OCI-LY7 (cell line): Measurements from ENCODE around the gene RPS15A.

Experiments used
- CTCF ChIP-seq: fragments of 200-600 bp; sonication (generic); conservative IDR thresholded peaks from 2 replicates; pipeline ENCODE4 v1.5.1; 2014; ENCODE audit warnings: mild to moderate bottlenecking, antibody characterized with exemption, low read length, moderate library complexity, mixed read lengths
- EZH2phosphoT487 ChIP-seq: fragments of 200-600 bp; sonication (generic); IDR thresholded peaks from 2 replicates; pipeline ENCODE4 v1.6.1; 2018; ENCODE audit warnings: low read depth, borderline replicate concordance, mild to moderate bottlenecking, mixed run types, antibody characterized with exemption, low read length, moderate library complexity, mixed read lengths

GRCh38 chr16:18792836-18793433, 2.8 kb upstream of the RPS15A start:
- TF ChIP-seq CTCF (no peak), EZH2phosphoT487 (no peak)
